SK-N-SH treated with all-trans-retinoic acid at 6 μM for 48 hours (cell line): ENCODE results near the gene SPON1.

Experiments
- ATAC-seq: fragments of 200-7000 bp; cut with Tn5 transposase; 3 replicates; pipeline ENCODE4 v1.9.1; 2020; ENCODE audit warnings: mild to moderate bottlenecking, moderate library complexity
- BACH2 ChIP-seq: fragments of 250-450 bp; sonication (Bioruptor Pico); IDR thresholded peaks from 2 replicates; pipeline ENCODE4 v1.9.0; 2021; ENCODE audit warnings: mild to moderate bottlenecking, borderline replicate concordance
- CSDC2 ChIP-seq: fragments of 250-450 bp; sonication (Bioruptor Pico); IDR thresholded peaks from 2 replicates; pipeline ENCODE4 v1.5.0; 2020; ENCODE audit warnings: mild to moderate bottlenecking, moderate library complexity
- CSRNP3 ChIP-seq: fragments of 250-450 bp; sonication (Bioruptor Pico); IDR thresholded peaks from 2 replicates; pipeline ENCODE4 v1.5.1; 2021; ENCODE audit warnings: mild to moderate bottlenecking, moderate library complexity
- ESRRG ChIP-seq: fragments of 250-450 bp; sonication (Bioruptor Pico); IDR thresholded peaks from 2 replicates; pipeline ENCODE4 v1.6.1; 2021; ENCODE audit warnings: mild to moderate bottlenecking
- GLIS3 ChIP-seq: fragments of 250-450 bp; sonication (Bioruptor Pico); IDR thresholded peaks from 2 replicates; pipeline ENCODE4 v1.5.0; 2020; ENCODE audit warnings: mild to moderate bottlenecking, moderate library complexity
- ISL1 ChIP-seq: fragments of 250-450 bp; sonication (Bioruptor Pico); IDR thresholded peaks from 2 replicates; pipeline ENCODE4 v2.1.2; 2022; ENCODE audit warnings: mild to moderate bottlenecking, moderate library complexity
- PATZ1 ChIP-seq: fragments of 250-450 bp; sonication (Bioruptor Pico); IDR thresholded peaks from 2 replicates; pipeline ENCODE4 v1.8.0; 2020; ENCODE audit warnings: mild to moderate bottlenecking, moderate library complexity, borderline replicate concordance
- POU6F1 ChIP-seq: fragments of 250-450 bp; sonication (Bioruptor Pico); IDR thresholded peaks from 2 replicates; pipeline ENCODE4 v1.8.0; 2021; ENCODE audit warnings: low read depth, mild to moderate bottlenecking, moderate library complexity, borderline replicate concordance
- SNAI2 ChIP-seq: fragments of 250-450 bp; sonication (Bioruptor Pico); IDR thresholded peaks from 2 replicates; pipeline ENCODE4 v1.5.0; 2020; ENCODE audit warnings: mild to moderate bottlenecking, moderate library complexity
- TCF4 ChIP-seq: fragments of 250-450 bp; sonication (Bioruptor Pico); IDR thresholded peaks from 2 replicates; pipeline ENCODE4 v1.8.0; 2021; ENCODE audit warnings: mild to moderate bottlenecking, moderate library complexity, borderline replicate concordance
- TOX ChIP-seq: fragments of 250-450 bp; sonication (Bioruptor Pico); IDR thresholded peaks from 2 replicates; pipeline ENCODE4 v1.8.0; 2021; ENCODE audit warnings: mild to moderate bottlenecking, moderate library complexity, borderline replicate concordance
- TSHZ2 ChIP-seq: fragments of 250-450 bp; sonication (Bioruptor Pico); IDR thresholded peaks from 2 replicates; pipeline ENCODE4 v1.5.0; 2020; ENCODE audit warnings: mild to moderate bottlenecking, moderate library complexity
- ZC3H10 ChIP-seq: fragments of 250-450 bp; sonication (Bioruptor Pico); IDR thresholded peaks from 2 replicates; pipeline ENCODE4 v1.5.1; 2021; ENCODE audit warnings: mild to moderate bottlenecking, moderate library complexity
- ZFP3 ChIP-seq: fragments of 250-450 bp; sonication (Bioruptor Pico); IDR thresholded peaks from 2 replicates; pipeline ENCODE4 v1.5.0; 2020; ENCODE audit warnings: mild to moderate bottlenecking, moderate library complexity
- ZFP30 ChIP-seq: fragments of 450-650 bp; formaldehyde crosslinking; IDR thresholded peaks from 2 replicates; pipeline ENCODE4 v1.5.0; 2022; ENCODE audit warnings: mild to moderate bottlenecking, moderate library complexity
- ZNF565 ChIP-seq: fragments of 450-650 bp; formaldehyde crosslinking; conservative IDR thresholded peaks from 2 replicates; pipeline ENCODE4 v1.5.0; 2020; ENCODE audit warnings: low read depth, mild to moderate bottlenecking, moderate library complexity
- ZNF70 ChIP-seq: fragments of 450-650 bp; formaldehyde crosslinking; IDR thresholded peaks from 2 replicates; pipeline ENCODE4 v1.5.0; 2020; ENCODE audit warnings: mild to moderate bottlenecking, moderate library complexity
- ZNF8 ChIP-seq: fragments of 450-650 bp; formaldehyde crosslinking; IDR thresholded peaks from 2 replicates; pipeline ENCODE4 v1.5.0; 2020; ENCODE audit warnings: mild to moderate bottlenecking, moderate library complexity

Gene SPON1

GRCh38 chr11:14127679-14128078 is 165.2 kb downstream of the SPON1 start:
- ATAC-seq = no peak
- no peak for TF ChIP-seq GLIS3 (CRISPR knock-in tag)
- TF ChIP-seq CSDC2 = no peak
- TF ChIP-seq ZNF70 = no peak
- no peak for TF ChIP-seq TOX (CRISPR knock-in tag)
- TF ChIP-seq ISL1 (CRISPR knock-in tag) = no peak
- TF ChIP-seq PATZ1 (CRISPR knock-in tag) = no peak
- TF ChIP-seq ZNF565 (CRISPR knock-in tag) = no peak
- no peak for TF ChIP-seq TCF4 (CRISPR knock-in tag)
- TF ChIP-seq TSHZ2 (CRISPR knock-in tag) = no peak
- no peak for TF ChIP-seq POU6F1 (CRISPR knock-in tag)
- TF ChIP-seq BACH2 (CRISPR knock-in tag) = no peak
- TF ChIP-seq ZFP3 = no peak
- no peak for TF ChIP-seq SNAI2 (CRISPR knock-in tag)
- TF ChIP-seq CSRNP3 (CRISPR knock-in tag) = no peak
- TF ChIP-seq, all 23 proteins: peak for 0

GRCh38 chr11:14132312-14132711 is 169.8 kb downstream of the SPON1 start:
- no peak for ATAC-seq
- TF ChIP-seq ZNF70 (no peak), PATZ1 (CRISPR knock-in tag) (no peak), ZNF8 (CRISPR knock-in tag) (no peak), TSHZ2 (CRISPR knock-in tag) (no peak), CSRNP3 (CRISPR knock-in tag) (no peak), SNAI2 (CRISPR knock-in tag) (no peak), ZC3H10 (CRISPR knock-in tag) (no peak), ESRRG (CRISPR knock-in tag) (no peak), ISL1 (CRISPR knock-in tag) (no peak), ZNF565 (CRISPR knock-in tag) (no peak), GLIS3 (CRISPR knock-in tag) (no peak), ZFP30 (CRISPR knock-in tag) (no peak), CSDC2 (no peak)
